Measurements from ENCODE around the gene NEK4.

Gene NEK4

GRCh38 chr3:52660046-52660445, 110.7 kb downstream of the NEK4 start:
- no peak for DNase-seq

All from C1 segment of cervical spinal cord (tissue), 14 donors.